CD4-positive, alpha-beta T cell treated with Interleukin-6 for 4 hours (primary cell): ENCODE results near the gene SLC12A7.
"Not testable (repeated sequence)": the region's sequence is repeated elsewhere in the genome, so short reads cannot be mapped to it uniquely, and the experiment has no call there.

ENCODE experiments used
- DNase-seq: peaks from one replicate; pipeline ENCODE4 v3.0.0-alpha.2; 2020; ENCODE audit warnings: mixed read lengths

Gene SLC12A7

GRCh38 chr5:1111727-1112289 lies at the start of gene SLC12A7:
TSS of gene SLC12A7 (minus strand) at chr5:1112063. CDS start at chr5:1111991, 72 bp downstream.
- peak; percentile 77 for DNase-seq

GRCh38 chr5:1161108-1161832 lies 49.4 kb upstream of the SLC12A7 start:
- no peak for DNase-seq

- no peak for DNase-seq
Measured at GRCh38 chr5:1159774-1160406, 48.0 kb upstream of the SLC12A7 start.

- DNase-seq: no peak
Measured at GRCh38 chr5:1159341-1159675, 47.4 kb upstream of the SLC12A7 start.

- no peak for DNase-seq
Measured at GRCh38 chr5:1158647-1159340, 46.9 kb upstream of the SLC12A7 start.

GRCh38 chr5:1157461-1157986 lies 45.7 kb upstream of the SLC12A7 start:
- DNase-seq: not testable (repeated sequence)

- DNase-seq: no peak
Measured at GRCh38 chr5:1156754-1157460, 45.0 kb upstream of the SLC12A7 start.

GRCh38 chr5:1156033-1156753 lies 44.3 kb upstream of the SLC12A7 start:
- no peak for DNase-seq

GRCh38 chr5:1155191-1156032 lies 43.5 kb upstream of the SLC12A7 start:
- DNase-seq: no peak

- DNase-seq: no peak
Measured at GRCh38 chr5:1153428-1153827, 41.6 kb upstream of the SLC12A7 start.

- DNase-seq: no peak
Measured at GRCh38 chr5:1152771-1153282, 41.0 kb upstream of the SLC12A7 start.

- no peak for DNase-seq
Measured at GRCh38 chr5:1152156-1152555, 40.3 kb upstream of the SLC12A7 start.

- no peak for DNase-seq
Measured at GRCh38 chr5:1151316-1151715, 39.5 kb upstream of the SLC12A7 start.

- no peak for DNase-seq
Measured at GRCh38 chr5:1150866-1151265, 39.0 kb upstream of the SLC12A7 start.

- DNase-seq: no peak
Measured at GRCh38 chr5:1144638-1145396, 33.0 kb upstream of the SLC12A7 start.

- no peak for DNase-seq
Measured at GRCh38 chr5:1144089-1144488, 32.2 kb upstream of the SLC12A7 start.

- DNase-seq: no peak
Measured at GRCh38 chr5:1143670-1143951, 31.7 kb upstream of the SLC12A7 start.

- DNase-seq: no peak
Measured at GRCh38 chr5:1142886-1143669, 31.2 kb upstream of the SLC12A7 start.

- no peak for DNase-seq
Measured at GRCh38 chr5:1141834-1142233, 30.0 kb upstream of the SLC12A7 start.

- no peak for DNase-seq
Measured at GRCh38 chr5:1140818-1141189, 28.9 kb upstream of the SLC12A7 start.
